ENCODE results near the gene ELANE.

ELANE gene

DNA sequence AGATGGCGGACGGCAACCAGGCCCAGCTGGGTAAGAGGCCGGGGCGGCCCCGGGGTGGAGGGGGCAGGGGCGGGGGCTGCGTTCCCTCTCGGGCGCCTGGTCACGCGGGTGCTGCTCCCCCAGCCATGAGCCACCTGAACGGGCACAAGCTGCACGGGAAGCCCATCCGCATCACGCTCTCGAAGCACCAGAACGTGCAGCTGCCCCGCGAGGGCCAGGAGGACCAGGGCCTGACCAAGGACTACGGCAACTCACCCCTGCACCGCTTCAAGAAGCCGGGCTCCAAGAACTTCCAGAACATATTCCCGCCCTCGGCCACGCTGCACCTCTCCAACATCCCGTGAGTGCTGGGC lies 43.7 kb upstream of the ELANE start:
- Histone ChIP-seq H3K4me1 (ENCODE audit: control insufficient read depth, insufficient read depth, low read length) (no peaks in the 10 kb centered on the region), H3K27me3 (ENCODE audit: control insufficient read depth, insufficient read depth, low read length) (no peaks in the 10 kb centered on the region), H3K36me3 (ENCODE audit: control insufficient read depth, insufficient read depth, low read length) (peaks cover 89% of the 10 kb centered on the region), H3K9me3 (ENCODE audit: control insufficient read depth, insufficient read depth, low read length) (no peaks in the 10 kb centered on the region), H3K27ac (ENCODE audit: low read depth, low read length) (no peak overlapping the region), H3K4me3 (ENCODE audit: low read depth, low read length) (no peak overlapping the region), H3K9ac (ENCODE audit: low read depth, low read length) (no peak overlapping the region)

DNA sequence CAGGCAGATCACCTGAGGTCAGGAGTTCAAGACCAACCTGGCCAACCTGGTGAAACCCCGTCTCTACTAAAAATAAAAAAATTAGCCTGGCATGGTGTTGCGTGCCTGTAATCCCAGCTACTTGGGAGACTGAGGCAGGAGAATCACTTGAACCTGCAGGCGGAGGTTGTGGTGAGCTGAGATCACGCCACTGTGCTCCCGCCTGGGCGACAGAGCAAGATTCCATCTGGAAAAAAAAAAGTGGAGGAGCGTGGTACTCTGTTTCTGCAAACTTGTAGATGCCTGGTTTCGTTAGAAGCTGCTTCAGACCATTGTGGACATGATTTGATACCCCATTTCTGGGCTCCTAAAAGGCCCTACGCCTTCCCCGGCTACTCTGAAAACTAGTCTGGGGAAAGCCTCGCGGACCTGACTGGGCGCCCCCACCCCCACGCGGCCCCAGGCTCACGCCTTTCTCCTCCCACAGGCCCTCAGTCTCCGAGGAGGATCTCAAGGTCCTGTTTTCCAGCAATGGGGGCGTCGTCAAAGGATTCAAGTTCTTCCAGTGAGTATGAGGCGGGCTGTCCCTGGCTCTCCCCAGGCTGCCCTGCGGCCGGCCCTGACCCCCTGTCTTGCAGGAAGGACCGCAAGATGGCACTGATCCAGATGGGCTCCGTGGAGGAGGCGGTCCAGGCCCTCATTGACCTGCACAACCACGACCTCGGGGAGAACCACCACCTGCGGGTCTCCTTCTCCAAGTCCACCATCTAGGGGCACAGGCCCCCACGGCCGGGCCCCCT lies 41.8 kb upstream of the ELANE start:
- H3K4me3 ChIP-seq (ENCODE audit: low read depth, low read length) = no peak overlapping the region
- H3K36me3 ChIP-seq (ENCODE audit: control insufficient read depth, insufficient read depth, low read length) = peaks cover 81% of the 10 kb centered on the region
- no peak overlapping the region for H3K9ac ChIP-seq (ENCODE audit: low read depth, low read length)
- H3K9me3 ChIP-seq (ENCODE audit: control insufficient read depth, insufficient read depth, low read length) = no peaks in the 10 kb centered on the region
- H3K27ac ChIP-seq (ENCODE audit: low read depth, low read length) = no peak overlapping the region
- no peaks in the 10 kb centered on the region for H3K4me1 ChIP-seq (ENCODE audit: control insufficient read depth, insufficient read depth, low read length)
- no peaks in the 10 kb centered on the region for H3K27me3 ChIP-seq (ENCODE audit: control insufficient read depth, insufficient read depth, low read length)

DNA sequence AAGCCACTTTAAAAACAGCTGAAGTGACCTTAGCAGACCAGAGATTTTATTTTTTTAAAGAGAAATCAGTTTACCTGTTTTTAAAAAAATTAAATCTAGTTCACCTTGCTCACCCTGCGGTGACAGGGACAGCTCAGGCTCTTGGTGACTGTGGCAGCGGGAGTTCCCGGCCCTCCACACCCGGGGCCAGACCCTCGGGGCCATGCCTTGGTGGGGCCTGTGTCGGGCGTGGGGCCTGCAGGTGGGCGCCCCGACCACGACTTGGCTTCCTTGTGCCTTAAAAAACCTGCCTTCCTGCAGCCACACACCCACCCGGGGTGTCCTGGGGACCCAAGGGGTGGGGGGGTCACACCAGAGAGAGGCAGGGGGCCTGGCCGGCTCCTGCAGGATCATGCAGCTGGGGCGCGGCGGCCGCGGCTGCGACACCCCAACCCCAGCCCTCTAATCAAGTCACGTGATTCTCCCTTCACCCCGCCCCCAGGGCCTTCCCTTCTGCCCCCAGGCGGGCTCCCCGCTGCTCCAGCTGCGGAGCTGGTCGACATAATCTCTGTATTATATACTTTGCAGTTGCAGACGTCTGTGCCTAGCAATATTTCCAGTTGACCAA lies 41.1 kb upstream of the ELANE start:
- Histone ChIP-seq H3K4me3 (ENCODE audit: low read depth, low read length) (no peak overlapping the region), H3K27ac (ENCODE audit: low read depth, low read length) (no peak overlapping the region), H3K27me3 (ENCODE audit: control insufficient read depth, insufficient read depth, low read length) (no peaks in the 10 kb centered on the region), H3K9ac (ENCODE audit: low read depth, low read length) (no peak overlapping the region), H3K36me3 (ENCODE audit: control insufficient read depth, insufficient read depth, low read length) (peaks cover 79% of the 10 kb centered on the region), H3K4me1 (ENCODE audit: control insufficient read depth, insufficient read depth, low read length) (no peaks in the 10 kb centered on the region), H3K9me3 (ENCODE audit: control insufficient read depth, insufficient read depth, low read length) (no peaks in the 10 kb centered on the region)

DNA sequence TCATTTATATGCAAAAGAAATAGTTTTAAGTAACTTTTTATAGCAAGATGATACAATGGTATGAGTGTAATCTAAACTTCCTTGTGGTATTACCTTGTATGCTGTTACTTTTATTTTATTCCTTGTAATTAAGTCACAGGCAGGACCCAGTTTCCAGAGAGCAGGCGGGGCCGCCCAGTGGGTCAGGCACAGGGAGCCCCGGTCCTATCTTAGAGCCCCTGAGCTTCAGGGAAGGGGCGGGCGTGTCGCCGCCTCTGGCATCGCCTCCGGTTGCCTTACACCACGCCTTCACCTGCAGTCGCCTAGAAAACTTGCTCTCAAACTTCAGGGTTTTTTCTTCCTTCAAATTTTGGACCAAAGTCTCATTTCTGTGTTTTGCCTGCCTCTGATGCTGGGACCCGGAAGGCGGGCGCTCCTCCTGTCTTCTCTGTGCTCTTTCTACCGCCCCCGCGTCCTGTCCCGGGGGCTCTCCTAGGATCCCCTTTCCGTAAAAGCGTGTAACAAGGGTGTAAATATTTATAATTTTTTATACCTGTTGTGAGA lies 40.5 kb upstream of the ELANE start:
- Histone ChIP-seq H3K27me3 (ENCODE audit: control insufficient read depth, insufficient read depth, low read length) (no peaks in the 10 kb centered on the region), H3K36me3 (ENCODE audit: control insufficient read depth, insufficient read depth, low read length) (peaks cover 73% of the 10 kb centered on the region), H3K27ac (ENCODE audit: low read depth, low read length) (no peak overlapping the region), H3K9ac (ENCODE audit: low read depth, low read length) (no peak overlapping the region), H3K4me1 (ENCODE audit: control insufficient read depth, insufficient read depth, low read length) (no peaks in the 10 kb centered on the region), H3K4me3 (ENCODE audit: low read depth, low read length) (no peak overlapping the region), H3K9me3 (ENCODE audit: control insufficient read depth, insufficient read depth, low read length) (no peaks in the 10 kb centered on the region)

DNA sequence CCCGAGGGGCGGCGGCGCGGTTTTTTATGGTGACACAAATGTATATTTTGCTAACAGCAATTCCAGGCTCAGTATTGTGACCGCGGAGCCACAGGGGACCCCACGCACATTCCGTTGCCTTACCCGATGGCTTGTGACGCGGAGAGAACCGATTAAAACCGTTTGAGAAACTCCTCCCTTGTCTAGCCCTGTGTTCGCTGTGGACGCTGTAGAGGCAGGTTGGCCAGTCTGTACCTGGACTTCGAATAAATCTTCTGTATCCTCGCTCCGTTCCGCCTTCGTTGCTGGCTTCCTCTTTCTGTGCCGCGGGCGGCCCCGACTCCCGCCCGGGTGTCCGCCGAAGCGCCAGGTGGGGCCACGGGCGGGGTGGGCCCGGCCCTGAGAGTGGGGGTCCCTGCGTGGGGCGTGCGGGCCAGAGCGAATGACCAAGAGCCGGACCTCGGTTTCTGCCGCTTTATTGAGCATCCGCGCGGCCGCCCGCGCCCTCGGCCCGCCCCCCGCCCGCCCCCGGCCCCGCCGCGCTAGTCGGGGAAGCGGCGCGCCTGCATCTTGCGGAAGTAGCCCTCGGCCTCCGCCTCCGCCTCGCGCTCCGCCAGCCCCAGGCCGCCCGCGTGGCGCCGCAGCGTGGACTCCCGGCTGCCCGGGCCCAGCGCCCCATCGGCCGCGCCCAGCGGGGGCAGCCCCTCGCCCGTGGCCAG lies 39.9 kb upstream of the ELANE start:
- Histone ChIP-seq H3K4me3 (ENCODE audit: low read depth, low read length) (no peak overlapping the region), H3K27me3 (ENCODE audit: control insufficient read depth, insufficient read depth, low read length) (no peaks in the 10 kb centered on the region), H3K4me1 (ENCODE audit: control insufficient read depth, insufficient read depth, low read length) (no peaks in the 10 kb centered on the region), H3K9me3 (ENCODE audit: control insufficient read depth, insufficient read depth, low read length) (no peaks in the 10 kb centered on the region), H3K36me3 (ENCODE audit: control insufficient read depth, insufficient read depth, low read length) (peaks cover 67% of the 10 kb centered on the region), H3K27ac (ENCODE audit: low read depth, low read length) (no peak overlapping the region), H3K9ac (ENCODE audit: low read depth, low read length) (no peak overlapping the region)

DNA sequence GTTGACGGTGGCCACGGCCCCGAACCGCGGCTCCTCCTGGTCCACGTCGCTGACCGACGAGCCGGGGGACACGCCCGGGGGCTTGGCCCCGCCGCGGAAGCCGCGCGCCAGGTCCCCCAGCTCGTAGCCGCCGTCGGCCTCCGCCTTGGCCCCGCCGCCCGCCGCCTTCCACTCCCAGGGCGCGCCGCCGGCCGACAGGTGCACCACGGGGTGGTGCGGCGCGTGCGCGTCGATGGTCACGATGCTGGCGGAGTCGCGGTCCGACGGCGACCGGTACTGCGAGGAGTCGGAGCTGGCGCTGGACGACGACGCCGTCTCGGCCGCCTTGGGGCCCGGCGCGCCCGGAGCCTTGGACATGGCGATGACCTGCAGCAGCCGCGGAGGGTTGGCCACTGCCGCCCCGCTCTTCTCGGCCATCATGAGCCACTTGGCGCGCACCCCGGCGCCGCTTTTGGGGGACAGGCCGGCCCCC lies 39.3 kb upstream of the ELANE start:
- Histone ChIP-seq H3K4me3 (ENCODE audit: low read depth, low read length) (no peak overlapping the region), H3K27ac (ENCODE audit: low read depth, low read length) (no peak overlapping the region), H3K36me3 (ENCODE audit: control insufficient read depth, insufficient read depth, low read length) (peaks cover 61% of the 10 kb centered on the region), H3K9ac (ENCODE audit: low read depth, low read length) (no peak overlapping the region), H3K4me1 (ENCODE audit: control insufficient read depth, insufficient read depth, low read length) (no peaks in the 10 kb centered on the region), H3K9me3 (ENCODE audit: control insufficient read depth, insufficient read depth, low read length) (no peaks in the 10 kb centered on the region), H3K27me3 (ENCODE audit: control insufficient read depth, insufficient read depth, low read length) (no peaks in the 10 kb centered on the region)

DNA sequence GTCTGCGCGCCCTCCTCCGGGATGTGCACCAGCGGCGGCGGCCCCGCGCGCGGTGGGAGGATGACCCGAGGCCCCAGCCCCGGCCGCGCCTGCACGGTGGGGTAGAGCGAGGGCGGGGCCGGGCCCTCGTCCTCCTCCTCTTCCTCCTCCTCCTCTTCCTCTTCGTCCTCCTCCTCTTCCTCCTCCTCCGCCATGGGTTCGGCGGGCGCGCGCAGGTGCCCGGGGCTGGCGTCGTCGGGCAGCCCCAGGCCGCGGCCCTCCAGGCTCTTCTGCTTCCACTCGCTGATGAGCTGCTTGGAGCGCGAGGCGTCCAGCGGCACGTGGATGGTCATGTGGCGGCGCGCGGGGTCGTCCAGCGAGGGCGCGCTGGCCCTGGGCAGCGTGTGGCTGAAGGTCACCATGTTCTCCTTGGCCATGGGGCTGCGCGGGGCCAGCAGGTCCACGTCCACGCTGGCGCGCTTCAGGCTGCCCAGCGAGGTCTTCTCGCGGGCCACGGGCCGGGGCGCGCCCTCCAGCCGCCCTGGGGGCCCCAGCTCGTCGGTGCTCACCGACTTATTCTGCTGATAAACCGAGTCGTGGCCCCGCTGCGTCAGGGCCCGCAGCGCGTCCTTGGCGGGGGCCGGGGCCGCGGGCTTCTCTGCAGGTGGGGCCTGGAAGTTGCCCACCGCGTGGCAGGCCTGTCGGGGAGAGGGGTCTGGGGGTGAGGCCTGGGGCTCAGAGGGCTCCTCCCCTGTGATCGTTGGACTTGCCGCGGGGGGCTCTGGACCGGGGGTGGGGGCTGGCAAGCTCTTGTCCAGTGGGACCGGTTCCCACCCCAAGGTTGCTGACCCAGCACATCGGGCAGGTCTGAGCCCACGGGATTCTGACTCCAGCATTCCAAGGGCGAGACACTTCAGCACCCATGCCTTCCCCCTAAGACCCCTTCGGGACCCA lies 38.6 kb upstream of the ELANE start:
- Histone ChIP-seq H3K27ac (ENCODE audit: low read depth, low read length) (no peak overlapping the region), H3K9ac (ENCODE audit: low read depth, low read length) (no peak overlapping the region), H3K9me3 (ENCODE audit: control insufficient read depth, insufficient read depth, low read length) (no peaks in the 10 kb centered on the region), H3K4me3 (ENCODE audit: low read depth, low read length) (no peak overlapping the region), H3K4me1 (ENCODE audit: control insufficient read depth, insufficient read depth, low read length) (no peaks in the 10 kb centered on the region), H3K27me3 (ENCODE audit: control insufficient read depth, insufficient read depth, low read length) (no peaks in the 10 kb centered on the region), H3K36me3 (ENCODE audit: control insufficient read depth, insufficient read depth, low read length) (peaks cover 54% of the 10 kb centered on the region)

DNA sequence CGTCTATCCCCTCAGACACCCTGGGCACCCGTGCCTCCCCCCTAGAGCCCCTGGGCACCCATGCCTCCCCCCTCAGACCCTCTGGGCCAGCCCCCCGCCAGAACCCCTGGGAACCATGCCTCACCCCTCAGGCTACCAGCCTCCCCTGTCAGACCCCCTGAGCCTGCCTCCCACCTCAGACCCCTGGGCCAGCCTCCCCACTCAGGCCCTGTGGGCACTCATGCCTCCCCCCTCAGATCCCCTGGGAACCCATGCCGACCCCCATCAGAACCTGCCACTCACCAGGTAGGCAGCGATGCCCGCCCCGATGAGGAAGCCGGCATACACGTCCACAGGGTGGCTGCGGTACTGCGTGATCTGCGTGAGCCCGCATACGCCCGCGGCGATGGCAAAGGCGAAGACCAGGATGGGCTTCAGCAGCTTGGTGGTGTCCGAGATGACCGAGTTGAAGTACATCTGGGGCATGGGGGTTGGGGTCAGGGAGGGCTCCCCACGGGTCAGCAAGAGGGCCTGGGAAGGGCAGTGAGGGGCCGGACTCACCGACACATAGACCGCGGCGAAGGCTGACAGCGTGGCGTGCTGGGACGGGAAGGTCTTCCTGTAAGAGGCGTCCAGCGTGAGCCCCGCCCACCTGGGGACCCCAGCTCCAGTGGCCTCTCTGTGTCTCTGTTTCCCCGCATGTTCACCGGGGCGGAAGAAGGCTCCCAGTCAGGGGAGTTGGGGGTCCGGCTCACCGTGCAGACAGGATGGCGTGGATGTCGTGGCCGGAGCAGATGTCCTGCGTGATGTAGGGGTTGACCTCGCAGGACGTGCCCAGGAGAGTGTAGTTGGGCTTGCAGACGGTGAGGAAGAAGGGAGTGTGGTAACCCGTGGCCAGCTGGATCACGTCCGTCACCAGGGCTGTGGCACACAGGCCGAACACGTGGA lies 37.7 kb upstream of the ELANE start:
- Histone ChIP-seq H3K36me3 (ENCODE audit: control insufficient read depth, insufficient read depth, low read length) (peaks cover 45% of the 10 kb centered on the region), H3K27me3 (ENCODE audit: control insufficient read depth, insufficient read depth, low read length) (no peaks in the 10 kb centered on the region), H3K9me3 (ENCODE audit: control insufficient read depth, insufficient read depth, low read length) (no peaks in the 10 kb centered on the region), H3K4me3 (ENCODE audit: low read depth, low read length) (no peak overlapping the region), H3K27ac (ENCODE audit: low read depth, low read length) (no peak overlapping the region), H3K9ac (ENCODE audit: low read depth, low read length) (no peak overlapping the region), H3K4me1 (ENCODE audit: control insufficient read depth, insufficient read depth, low read length) (no peaks in the 10 kb centered on the region)

DNA sequence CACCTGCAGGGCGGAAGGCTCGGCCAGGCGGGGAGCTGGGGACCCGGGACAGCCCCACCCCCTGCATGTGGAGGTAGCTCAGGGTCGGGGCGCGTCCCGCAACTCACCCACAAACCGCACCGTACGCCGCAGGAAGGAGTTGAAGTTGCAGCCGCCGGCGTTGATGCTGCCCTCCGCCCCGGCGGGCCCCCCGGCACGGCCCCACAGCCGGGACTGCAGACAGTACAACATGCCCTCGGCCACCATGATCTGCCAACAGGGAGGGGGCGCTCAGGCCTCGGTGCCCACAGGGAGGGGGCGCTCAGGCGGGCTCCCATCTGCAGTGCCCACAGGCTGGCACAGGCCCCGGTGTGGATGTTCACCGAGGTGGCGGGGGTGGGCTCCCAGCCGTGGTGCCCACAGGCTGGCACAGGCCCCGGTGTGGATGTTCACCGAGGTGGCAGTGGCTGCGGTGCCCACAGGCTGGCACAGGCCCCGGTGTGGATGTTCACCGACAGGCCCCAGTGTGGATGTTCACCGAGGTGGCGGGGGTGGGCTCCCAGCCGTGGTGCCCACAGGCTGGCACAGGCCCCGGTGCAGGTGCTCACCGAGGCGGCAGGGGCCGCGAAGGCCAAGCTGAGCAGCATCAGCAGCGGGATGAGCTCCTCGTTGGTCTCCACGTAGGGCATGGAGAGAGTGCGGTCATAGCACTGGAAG lies 36.9 kb upstream of the ELANE start:
- H3K9ac ChIP-seq (ENCODE audit: low read depth, low read length) = no peak overlapping the region
- no peaks in the 10 kb centered on the region for H3K27me3 ChIP-seq (ENCODE audit: control insufficient read depth, insufficient read depth, low read length)
- no peak overlapping the region for H3K4me3 ChIP-seq (ENCODE audit: low read depth, low read length)
- H3K9me3 ChIP-seq (ENCODE audit: control insufficient read depth, insufficient read depth, low read length) = no peaks in the 10 kb centered on the region
- no peak overlapping the region for H3K27ac ChIP-seq (ENCODE audit: low read depth, low read length)
- H3K4me1 ChIP-seq (ENCODE audit: control insufficient read depth, insufficient read depth, low read length) = no peaks in the 10 kb centered on the region
- H3K36me3 ChIP-seq (ENCODE audit: control insufficient read depth, insufficient read depth, low read length) = peaks cover 36% of the 10 kb centered on the region
